Activated gamma-delta T cell (primary cell): ENCODE measurements around the gene COQ2.
"Not testable (repeated sequence)": the region's sequence is repeated elsewhere in the genome, so short reads cannot be mapped to it uniquely, and the experiment has no call there.

Experiments used
- DNase-seq: peaks from one replicate; lab custom pipeline; 2025; lab: John Stamatoyannopoulos, UW

The COQ2 gene

GRCh38 chr4:83247415-83248357, 36.9 kb downstream of the COQ2 start:
- DNase-seq, result no peak

GRCh38 chr4:83241132-83241531, 43.5 kb downstream of the COQ2 start:
- no peak for DNase-seq

DNA sequence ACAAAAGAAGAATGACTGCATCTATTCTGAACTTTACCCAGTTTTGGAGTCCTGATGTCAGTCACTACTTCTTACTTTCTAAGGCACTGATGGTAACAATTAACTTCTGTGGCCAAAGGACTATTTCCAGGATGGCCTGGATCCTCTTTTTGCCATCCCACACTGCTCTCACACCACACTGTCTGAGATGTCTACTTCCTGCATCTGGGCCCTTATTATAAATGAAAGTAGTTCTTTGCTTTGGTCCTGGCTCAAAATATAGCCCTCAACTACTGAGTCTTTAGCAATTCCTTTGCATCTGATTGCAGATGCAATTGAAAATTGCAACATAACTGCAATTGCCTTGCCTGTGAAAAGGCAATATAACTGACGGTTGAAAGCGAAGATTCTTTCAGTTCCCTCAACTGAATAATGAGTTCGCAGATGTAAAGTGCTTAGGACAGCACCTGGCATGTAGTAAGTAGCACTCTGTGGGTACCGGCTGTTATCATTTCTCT, 44.2 kb downstream of the COQ2 start:
- no peak for DNase-seq

DNA sequence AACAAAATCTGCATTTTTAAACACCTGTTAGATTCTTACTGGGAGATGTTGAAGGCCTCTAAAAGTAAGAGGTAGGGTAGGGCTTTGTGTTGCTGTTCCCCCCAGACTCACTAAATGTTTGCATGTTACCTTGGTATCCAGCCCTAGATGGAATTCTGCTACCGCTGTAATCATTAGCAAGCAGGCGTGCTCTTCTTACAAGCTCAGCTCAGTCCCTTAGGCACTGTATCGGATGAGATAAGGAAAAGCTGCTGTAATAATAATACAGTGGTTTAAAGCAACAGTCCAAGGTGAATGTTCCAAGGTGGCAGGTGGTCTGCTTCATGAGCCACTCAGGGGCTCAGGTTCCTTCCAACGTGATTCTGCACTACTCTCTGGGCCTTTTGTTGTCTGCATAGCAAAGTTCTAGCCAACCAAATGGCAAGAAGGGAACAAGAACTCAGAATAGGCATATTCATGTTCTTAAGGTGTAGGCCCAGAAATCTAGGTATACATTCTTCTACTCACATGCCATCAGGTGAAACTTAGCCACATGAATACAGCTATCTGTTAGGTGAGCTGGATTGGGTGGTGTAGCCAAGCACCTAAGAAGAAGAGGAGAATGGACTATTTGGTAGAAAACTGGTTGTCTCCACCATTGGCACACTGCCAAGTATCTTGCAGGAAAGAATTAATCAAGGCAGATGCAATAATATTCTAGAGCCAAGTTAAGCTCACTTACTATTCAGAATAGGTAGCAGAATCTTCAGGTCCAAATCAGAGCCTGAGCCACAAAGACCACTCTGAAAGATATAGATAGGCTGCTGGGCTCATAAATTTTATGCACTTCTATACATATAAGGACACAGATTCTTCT, 46.0 kb downstream of the COQ2 start:
- no peak for DNase-seq

GRCh38 chr4:83237591-83237990, 47.0 kb downstream of the COQ2 start:
- DNase-seq, result no peak

DNA sequence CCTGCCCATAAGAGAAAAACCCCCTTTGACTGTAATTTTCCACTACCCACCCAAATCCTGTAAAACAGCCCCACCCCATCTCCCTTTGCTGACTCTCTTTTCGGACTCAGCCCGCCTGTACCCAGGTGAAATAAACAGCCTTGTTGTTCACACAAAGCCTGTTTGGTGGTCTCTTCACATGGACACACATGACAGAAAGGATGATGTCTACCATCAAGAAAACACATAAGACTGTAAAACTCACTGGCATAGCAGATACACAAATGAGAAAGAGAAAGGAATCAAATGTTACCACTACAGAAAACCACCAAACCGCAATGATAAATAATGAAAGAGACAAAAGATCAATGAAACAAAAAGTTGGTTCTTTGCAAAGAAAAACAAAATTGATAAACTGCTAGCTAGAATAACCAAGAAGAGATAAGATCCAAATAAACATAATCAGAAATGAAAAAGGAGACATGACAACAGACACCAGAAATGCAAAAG, 48.9 kb downstream of the COQ2 start:
- not testable (repeated sequence) for DNase-seq

DNA sequence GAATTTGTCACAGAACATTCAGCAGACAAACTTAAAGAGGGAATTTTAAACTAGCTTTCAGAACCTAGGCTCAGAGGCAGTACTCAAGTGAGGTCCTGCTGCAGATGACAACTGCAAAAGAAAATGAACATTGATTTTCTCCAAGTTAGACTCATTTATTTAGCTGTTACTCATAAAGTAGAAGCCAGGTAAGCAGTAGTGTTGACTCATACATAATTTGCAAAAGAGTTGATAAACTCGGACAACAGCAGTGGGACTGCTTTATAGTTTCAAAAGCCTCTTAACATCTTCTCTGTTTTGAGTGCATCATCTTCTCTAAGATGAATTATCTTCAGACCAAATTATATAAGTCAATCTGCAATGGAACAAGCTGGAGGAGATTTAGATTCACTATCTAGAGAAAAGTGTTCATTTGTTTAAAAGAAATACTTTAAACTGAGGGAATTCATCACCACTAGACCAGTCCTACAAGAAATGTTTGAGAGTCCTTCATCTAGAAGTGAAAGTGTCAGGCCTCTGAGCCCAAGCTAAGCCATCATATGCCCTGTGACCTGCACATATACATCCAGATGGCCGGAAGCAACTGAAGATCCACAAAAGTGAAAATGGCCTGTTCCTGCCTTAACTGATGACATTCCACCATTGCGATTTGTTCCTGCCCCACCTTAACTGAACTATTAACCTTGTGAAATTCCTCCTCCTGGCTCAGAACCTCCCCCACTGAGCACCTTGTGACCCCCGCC, 49.5 kb downstream of the COQ2 start:
- no peak for DNase-seq

DNA sequence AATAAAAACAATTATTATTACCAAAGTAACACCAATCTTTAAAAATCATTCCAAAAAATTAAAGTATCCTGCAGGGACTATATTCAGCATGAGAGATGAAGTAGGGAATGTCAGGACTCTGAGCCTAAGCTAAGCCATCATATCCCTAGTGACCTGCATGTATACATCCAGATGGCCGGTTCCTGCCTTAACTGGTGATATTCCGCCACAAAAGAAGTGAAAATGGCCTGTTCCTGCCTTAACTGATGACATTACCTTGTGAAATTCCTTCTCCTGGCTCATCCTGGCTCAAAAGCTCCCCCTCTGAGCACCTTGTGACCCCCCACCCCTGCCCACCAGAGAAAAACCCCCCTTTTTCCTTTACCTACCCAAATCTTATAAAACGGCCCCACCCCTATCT, 50.2 kb downstream of the COQ2 start:
- not testable (repeated sequence) for DNase-seq

DNA sequence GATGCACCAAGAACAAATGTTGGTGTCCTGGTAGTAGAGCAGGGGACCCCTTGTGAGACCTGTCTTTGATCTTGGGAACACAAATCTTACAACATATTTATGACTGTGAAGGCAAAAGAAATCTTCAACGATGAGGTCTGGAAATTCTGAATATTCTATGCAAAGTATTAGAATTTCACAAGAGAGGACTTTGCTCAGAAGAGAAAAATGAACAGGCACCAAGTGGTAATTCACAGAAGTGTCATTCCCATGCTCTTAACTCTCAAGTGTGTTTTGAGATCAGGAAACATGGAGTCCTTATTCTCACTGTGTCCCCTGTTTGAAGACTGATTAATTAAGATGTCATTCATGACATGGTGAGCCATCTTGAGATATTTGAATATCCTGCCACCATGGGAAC, 52.5 kb downstream of the COQ2 start:
- DNase-seq, result no peak

- DNase-seq, result no peak
Measured at GRCh38 chr4:83231620-83232076, 53.0 kb downstream of the COQ2 start.

- no peak for DNase-seq
Measured at GRCh38 chr4:83230928-83231327, 53.7 kb downstream of the COQ2 start.

DNA sequence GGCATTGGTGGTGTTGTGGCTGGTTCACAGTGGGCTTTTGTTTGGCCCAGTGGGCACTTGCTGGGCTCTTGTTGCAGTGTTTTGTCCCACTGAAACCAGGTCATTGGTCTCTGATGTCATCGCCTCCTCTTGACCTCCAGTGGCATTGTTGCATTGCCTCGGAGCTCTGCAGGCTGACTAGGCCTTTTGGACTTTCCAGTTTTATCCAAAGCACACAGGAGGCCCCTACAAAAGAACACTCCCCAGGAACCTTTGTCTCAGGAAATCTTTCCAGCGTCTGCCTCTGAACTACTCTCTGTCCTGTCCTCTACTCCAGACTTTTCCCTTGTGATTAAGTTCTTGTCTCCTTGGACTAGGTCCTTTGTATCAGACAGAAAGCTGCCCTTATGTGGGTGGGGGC, 54.8 kb downstream of the COQ2 start:
- DNase-seq, result no peak

DNA sequence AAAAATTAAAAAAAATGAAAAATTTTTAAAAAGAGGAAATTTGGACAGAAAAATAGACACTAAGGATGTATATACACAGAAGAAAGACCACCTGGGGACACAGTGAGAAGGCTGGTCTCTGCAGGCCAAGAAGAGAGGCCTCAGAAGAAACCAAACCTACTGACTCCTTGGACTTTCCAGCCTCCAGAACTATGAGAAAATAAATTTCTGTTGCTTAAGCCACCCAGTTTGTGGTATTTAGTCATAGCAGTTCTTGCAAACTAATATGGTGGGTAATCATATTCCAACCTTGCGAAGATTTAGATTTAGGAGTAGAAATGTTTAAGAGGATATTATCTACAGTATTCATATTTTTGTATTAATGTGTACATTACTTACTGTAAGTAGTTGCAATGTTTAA, 56.4 kb downstream of the COQ2 start:
- DNase-seq, result no peak

DNA sequence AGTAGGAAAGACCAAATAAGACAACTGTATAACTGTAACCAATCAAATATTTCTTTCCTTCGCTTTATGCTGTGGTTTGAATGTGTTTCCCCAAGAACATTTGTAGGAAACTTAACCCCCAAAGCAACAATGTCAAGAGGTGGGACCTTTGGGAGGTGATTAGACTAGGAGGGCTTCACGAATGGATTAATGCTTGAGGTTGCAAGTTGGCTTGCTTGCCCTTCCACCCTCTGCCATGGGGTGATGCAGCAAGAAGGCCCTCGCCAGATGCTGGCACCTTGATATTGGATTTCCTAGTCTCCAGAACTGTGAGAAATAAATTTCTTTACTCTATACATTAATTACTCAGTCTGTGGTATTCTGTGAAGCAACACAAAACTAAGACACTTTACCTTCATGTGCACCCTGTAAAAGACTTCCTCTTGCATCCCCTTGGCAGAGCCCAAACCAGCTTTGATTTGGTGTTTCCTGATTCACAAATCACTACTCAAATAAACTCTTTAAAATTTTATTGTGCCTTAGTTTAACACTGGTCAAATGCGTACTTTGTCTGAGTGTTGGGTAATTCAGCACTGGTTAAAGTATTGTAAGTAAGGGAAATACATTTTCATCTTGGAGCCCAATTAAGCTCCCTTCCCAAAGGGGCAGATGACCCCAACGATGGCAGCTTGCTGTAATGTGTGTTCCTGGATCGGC, 59.9 kb downstream of the COQ2 start:
- DNase-seq, result no peak

DNA sequence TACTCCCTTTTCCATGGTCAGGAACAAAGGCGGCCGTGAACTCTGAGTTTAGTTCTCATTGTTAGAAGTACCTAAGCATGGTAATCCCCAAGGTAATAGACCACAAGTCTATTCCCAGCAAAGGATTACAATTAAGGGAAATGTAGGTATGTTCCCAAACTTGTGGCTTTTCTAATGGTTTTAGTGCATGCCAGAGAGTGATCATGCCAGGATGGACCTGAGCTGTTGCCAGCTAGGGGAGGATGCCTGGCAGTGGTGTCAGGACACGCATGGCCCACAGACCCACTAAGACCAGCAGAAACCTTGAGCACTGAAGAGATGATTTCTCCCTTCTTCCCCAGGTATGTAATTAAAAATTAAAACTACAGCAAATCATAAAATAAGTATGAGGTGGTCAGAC, 60.8 kb downstream of the COQ2 start:
- DNase-seq, result no peak

GRCh38 chr4:83221897-83222441, 62.6 kb downstream of the COQ2 start:
- no peak for DNase-seq

DNA sequence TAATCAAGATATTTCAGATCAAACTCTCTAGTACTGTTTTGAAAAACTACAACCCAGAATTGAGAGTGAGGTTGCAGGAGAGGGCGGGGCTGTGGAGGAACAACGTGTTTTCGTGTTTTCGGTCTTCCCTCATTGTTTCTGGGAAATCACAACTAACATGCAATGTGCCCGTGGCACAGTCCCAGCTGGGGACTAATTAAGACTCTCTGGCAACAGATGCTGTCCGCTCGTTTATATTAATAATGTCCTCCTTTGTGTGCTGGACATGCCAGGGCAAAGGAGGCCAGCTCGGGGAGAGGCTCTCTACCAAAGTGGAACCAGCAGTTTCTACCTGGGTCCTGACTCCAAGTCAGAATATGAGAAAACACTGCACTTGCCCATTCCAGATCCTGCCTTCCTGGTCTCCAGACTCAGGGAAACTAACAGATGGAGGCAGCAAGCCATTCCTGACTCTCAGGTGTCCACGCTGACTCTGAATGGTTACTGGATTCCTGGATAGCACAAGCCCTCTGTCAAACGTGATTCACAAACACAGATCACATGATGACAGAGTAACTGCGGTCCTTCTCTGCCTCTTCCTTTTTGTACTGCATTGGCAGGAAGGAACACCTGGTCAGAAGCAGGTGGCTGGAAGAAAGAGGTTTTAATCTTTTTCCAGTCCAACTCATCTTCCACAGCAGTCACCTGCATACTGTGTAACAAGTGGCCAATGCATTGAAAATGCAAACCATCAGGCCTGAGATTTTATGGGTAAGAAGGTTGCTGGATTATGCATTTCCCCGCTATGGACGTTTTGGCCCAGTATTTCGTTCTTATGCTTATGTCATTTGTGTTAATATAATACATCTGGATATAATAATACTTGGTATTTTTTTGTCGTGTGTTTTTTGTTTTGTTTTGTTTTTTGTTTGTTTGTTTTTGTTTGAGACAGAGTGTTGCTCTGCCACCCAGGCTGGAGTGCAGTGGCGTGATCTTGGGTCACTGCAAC, 65.0 kb downstream of the COQ2 start:
- no peak for DNase-seq

DNA sequence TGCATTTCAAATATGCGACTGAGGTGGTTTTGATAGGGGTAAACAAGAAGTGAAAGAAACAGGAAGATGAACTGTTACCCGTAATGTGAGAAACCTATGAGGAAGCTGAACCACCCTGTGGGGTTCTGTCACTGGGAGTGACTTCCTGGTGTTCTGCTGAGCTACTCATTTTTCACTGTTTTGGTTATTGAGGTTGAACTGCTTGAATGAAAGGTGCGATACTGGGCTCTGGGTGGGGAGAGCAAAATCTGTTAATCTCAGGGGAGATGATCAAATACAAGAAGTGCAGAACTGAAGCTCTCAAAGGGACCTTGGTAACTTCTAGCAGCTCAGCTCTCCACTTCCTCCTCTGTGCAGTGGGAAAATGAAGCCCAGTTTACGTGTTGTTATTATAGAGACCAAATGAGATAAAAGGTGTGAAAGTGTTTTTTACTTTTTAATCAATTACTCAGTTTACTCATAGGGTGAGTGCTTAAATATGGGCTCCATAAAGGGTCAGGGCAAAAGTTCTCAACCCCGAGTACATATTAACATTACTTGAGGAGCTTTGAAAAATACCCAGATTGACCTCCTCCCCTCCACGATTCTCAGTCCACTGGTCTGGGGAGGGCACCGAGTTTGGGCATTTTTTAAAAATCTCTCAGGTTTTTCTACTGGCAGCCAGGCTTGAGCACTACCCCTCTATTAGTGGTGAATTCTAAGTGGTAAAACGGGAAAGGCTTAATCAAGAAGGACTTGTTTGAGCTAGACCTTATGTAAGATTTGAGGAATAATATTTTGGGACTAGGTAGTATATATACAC, 66.7 kb downstream of the COQ2 start:
- no peak for DNase-seq
